Chondrocyte (in vitro differentiated cells): Measurements from ENCODE around the gene SLTM. TPM values are rescaled to one million over a fixed set of nuclear protein-coding genes. Genes with fewer than 3 reads are reported as not detected.
"Not testable (repeated sequence)": the region's sequence is repeated elsewhere in the genome, so short reads cannot be mapped to it uniquely, and the experiment has no call there.

Source experiments
- DNase-seq: peaks from one replicate; pipeline ENCODE4 v3.0.0; 2021; ENCODE audit warnings: mixed read lengths, low spot score
- H3K27ac Mint-ChIP-seq: one replicate; pipeline ENCODE4 v1.8.0; 2021; ENCODE audit warnings: mild to moderate bottlenecking, moderate library complexity, mixed read lengths; ENCODE audit not compliant: unreplicated experiment
- H3K27me3 Mint-ChIP-seq: 2 replicates; pipeline ENCODE4 v1.8.0; 2021; ENCODE audit warnings: low read depth, mixed read lengths
- H3K36me3 Mint-ChIP-seq: 2 replicates; pipeline ENCODE4 v1.8.0; 2021; ENCODE audit warnings: low read depth, mixed read lengths
- H3K4me1 Mint-ChIP-seq: 2 replicates; pipeline ENCODE4 v1.8.0; 2021; ENCODE audit warnings: low read depth, mild to moderate bottlenecking, mixed read lengths
- H3K4me3 Mint-ChIP-seq: one replicate; pipeline ENCODE4 v1.8.0; 2021; ENCODE audit warnings: mild to moderate bottlenecking, moderate library complexity, mixed read lengths; ENCODE audit not compliant: unreplicated experiment
- H3K9me3 Mint-ChIP-seq: 2 replicates; pipeline ENCODE4 v1.8.0; 2021; ENCODE audit warnings: low read depth, mixed read lengths
- CTCF ChIP-seq: fragments of 200-600 bp; sonication (generic); IDR thresholded peaks from 2 replicates; pipeline ENCODE4 v1.5.0; 2021; ENCODE audit warnings: antibody characterized with exemption, mild to moderate bottlenecking, moderate library complexity
- total RNA-seq: library from RNA; stranded (reverse); gene quantifications from 3 replicates; pipeline ENCODE4 v1.2.1, GENCODE V29; 2021

SLTM gene
- total RNA-seq, 1 donor from 2014 or later: 71.7 TPM

- no peaks in the 10 kb centered on the region for H3K9me3 Mint-ChIP-seq
- no peak overlapping the region for H3K4me3 Mint-ChIP-seq
- H3K4me1 Mint-ChIP-seq: peaks cover 18% of the 10 kb centered on the region
- no peaks in the 10 kb centered on the region for H3K27me3 Mint-ChIP-seq
- no peak overlapping the region for H3K27ac Mint-ChIP-seq
- peaks cover 8% of the 10 kb centered on the region for H3K36me3 Mint-ChIP-seq
- no peak for TF ChIP-seq CTCF
- no peak for DNase-seq
Measured at GRCh38 chr15:58919232-58919631, 14.2 kb downstream of the SLTM start.

- no peak for DNase-seq
- Mint-ChIP-seq H3K36me3 (peaks cover 14% of the 10 kb centered on the region), H3K9me3 (no peaks in the 10 kb centered on the region), H3K4me3 (no peak overlapping the region), H3K27me3 (no peaks in the 10 kb centered on the region), H3K4me1 (peaks cover 9% of the 10 kb centered on the region), H3K27ac (no peak overlapping the region)
- no peak for TF ChIP-seq CTCF
Measured at GRCh38 chr15:58918239-58918638, 15.2 kb downstream of the SLTM start.

GRCh38 chr15:58917613-58918129 lies 15.8 kb downstream of the SLTM start:
- not testable (repeated sequence) for H3K27ac Mint-ChIP-seq, H3K27me3 Mint-ChIP-seq, DNase-seq, H3K4me3 Mint-ChIP-seq, H3K9me3 Mint-ChIP-seq, H3K4me1 Mint-ChIP-seq
- H3K36me3 Mint-ChIP-seq: peaks cover 14% of the 10 kb centered on the region

GRCh38 chr15:58916962-58917361 lies 16.5 kb downstream of the SLTM start:
- peaks cover 14% of the 10 kb centered on the region for H3K36me3 Mint-ChIP-seq
- no peaks in the 10 kb centered on the region for H3K27me3 Mint-ChIP-seq
- TF ChIP-seq CTCF: no peak
- H3K4me1 Mint-ChIP-seq: peaks cover 9% of the 10 kb centered on the region
- H3K4me3 Mint-ChIP-seq: no peak overlapping the region
- no peaks in the 10 kb centered on the region for H3K9me3 Mint-ChIP-seq
- no peak for DNase-seq
- H3K27ac Mint-ChIP-seq: no peak overlapping the region

- DNase-seq: no peak
- peaks cover 18% of the 10 kb centered on the region for H3K36me3 Mint-ChIP-seq
- no peak for TF ChIP-seq CTCF
- H3K4me3 Mint-ChIP-seq: no peak overlapping the region
- H3K4me1 Mint-ChIP-seq: peaks cover 6% of the 10 kb centered on the region
- H3K9me3 Mint-ChIP-seq: no peaks in the 10 kb centered on the region
- H3K27me3 Mint-ChIP-seq: no peaks in the 10 kb centered on the region
- no peak overlapping the region for H3K27ac Mint-ChIP-seq
Measured at GRCh38 chr15:58910456-58910855, 23.0 kb downstream of the SLTM start.

GRCh38 chr15:58909616-58910015 lies 23.9 kb downstream of the SLTM start:
- peaks cover 3% of the 10 kb centered on the region for H3K4me1 Mint-ChIP-seq
- no peaks in the 10 kb centered on the region for H3K27me3 Mint-ChIP-seq
- no peak for DNase-seq
- peaks cover 17% of the 10 kb centered on the region for H3K36me3 Mint-ChIP-seq
- no peak overlapping the region for H3K27ac Mint-ChIP-seq
- H3K4me3 Mint-ChIP-seq: no peak overlapping the region
- TF ChIP-seq CTCF: no peak
- no peaks in the 10 kb centered on the region for H3K9me3 Mint-ChIP-seq
